ENCODE data around the gene ASB7.
"Not testable (repeated sequence)": the region's sequence is repeated elsewhere in the genome, so short reads cannot be mapped to it uniquely, and the experiment has no call there.

ASB7 gene

DNA sequence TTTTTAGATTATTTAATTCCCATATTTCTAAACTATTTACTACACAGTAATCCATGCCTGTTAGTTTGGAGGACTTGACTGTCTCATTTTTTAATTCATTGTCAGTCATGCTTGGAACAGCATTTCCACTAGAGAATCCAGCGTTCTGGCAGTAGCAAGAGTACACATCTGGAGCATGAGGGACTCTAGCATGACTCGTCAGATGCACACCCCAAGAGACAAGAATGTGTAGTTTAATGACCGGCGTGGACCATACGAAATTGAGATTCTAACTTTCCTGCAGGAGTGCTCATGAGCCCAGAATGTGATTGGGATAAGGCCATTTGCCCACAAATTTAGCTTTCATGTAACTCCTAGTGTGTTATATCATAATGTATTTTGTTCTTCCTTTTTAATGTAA is 48.9 kb downstream of the ASB7 start:
- DNase-seq (ENCODE audit: low spot score): peak; percentile 64

- DNase-seq (ENCODE audit: low spot score): no peak
Observed at GRCh38 chr15:100652116-100652515, 49.7 kb downstream of the ASB7 start.

DNA sequence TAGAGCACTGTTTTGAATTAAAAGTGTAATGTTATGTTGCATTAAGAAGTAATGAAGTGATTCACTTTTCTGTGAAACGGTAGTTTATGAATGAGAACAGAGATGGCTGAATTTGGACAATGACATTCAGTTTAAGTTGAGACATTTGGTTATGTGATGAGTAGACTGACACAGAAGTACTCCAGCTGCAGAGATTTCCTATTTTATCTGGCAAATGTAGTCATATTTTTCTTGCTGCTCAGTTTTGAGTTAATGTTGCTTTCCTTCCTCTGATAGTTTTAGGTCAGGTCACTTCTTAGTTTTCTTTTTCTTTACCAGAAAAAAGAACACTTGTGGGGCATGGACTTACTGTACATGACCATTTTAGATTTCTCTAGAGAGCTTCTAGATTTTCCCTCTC is 51.2 kb downstream of the ASB7 start:
- DNase-seq (ENCODE audit: low spot score): no peak

DNA sequence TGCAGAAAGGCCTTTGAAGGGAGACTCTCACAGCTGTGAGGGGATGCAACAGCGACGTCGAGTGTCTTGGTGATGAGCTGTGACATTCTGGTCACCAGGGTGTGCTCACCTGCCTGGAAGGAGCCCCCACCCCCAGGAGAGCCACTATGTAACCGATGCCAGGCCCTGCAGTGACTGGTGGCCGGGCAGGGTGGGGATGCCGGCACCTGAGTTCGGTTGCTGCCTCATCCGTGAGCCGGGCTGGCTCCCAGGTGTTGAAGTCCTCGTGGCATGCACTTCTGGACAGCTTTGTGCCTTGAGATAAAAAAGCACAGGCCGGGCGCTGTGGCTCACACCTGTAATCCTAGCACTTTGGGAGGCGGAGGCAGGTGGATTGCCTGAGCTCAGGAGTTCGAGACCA is 56.5 kb downstream of the ASB7 start:
- DNase-seq (ENCODE audit: low spot score): no peak

DNA sequence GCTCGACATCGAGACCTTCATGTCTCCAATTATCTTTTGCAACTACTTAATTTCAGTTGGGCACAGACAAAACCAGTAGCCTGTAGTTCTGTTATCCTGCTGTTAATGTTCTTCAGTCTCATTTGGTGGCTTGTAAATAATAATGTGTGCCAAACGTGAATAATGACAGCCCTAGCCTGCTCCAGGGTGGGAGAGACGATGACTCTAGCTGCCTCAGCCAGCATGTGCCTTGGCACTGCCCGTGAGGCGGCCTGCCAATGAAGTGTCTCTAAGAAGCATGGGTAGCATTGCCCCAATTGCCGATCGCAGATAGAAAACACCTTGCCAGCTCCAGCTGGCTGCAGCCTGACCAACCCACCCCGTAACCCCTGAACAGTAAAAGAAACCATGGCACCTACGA is 58.8 kb downstream of the ASB7 start:
- no peak for DNase-seq (ENCODE audit: low spot score)

GRCh38 chr15:100663086-100663914 is 60.9 kb downstream of the ASB7 start:
- DNase-seq (ENCODE audit: low spot score): peak; percentile 37

- DNase-seq (ENCODE audit: low spot score): no peak
Observed at GRCh38 chr15:100663915-100664281, 61.5 kb downstream of the ASB7 start.

DNA sequence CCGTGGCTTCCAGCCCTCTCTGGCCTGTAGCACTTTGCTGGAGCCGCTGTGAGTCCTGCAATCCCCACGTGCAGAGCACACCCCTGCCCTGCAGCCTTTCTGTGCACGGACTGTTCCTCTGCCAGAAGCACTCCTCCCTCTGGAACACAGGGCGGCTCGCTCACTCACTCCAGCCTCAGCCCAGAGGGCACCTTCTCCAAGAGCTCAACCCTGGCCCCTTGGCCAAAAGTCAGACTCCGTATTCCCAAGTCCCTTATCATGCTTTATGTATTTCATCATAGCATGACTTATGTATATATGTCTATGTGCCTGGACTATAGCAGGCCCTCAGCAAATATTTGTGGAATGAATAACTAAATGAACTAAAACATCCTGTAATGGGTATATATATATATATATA is 63.2 kb downstream of the ASB7 start:
- no peak for DNase-seq (ENCODE audit: low spot score)

- peak; percentile 60 for DNase-seq (ENCODE audit: low spot score)
Observed at GRCh38 chr15:100667405-100668347, 65.3 kb downstream of the ASB7 start.

- no peak for DNase-seq (ENCODE audit: low spot score)
Observed at GRCh38 chr15:100668348-100668745, 66.0 kb downstream of the ASB7 start.

DNA sequence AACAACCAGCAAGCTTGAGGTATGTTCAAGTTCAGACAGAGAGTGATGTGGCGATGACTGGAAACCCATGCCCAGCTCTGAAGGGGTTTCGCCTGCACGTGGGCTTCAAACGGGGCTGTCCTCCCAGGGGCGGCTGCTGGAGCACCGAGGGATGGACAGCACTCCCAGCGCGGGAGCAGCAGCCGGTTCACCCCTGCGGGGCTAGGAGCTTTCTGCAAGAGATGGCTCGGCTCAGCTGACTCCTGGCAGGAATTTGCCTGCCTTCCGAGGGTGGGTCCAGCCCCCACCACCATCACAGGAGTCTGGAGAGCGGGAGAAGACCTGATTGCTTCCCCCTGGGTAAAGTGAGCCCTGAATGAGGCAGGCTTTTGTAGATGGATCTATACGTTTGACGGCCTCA is 66.9 kb downstream of the ASB7 start:
- DNase-seq (ENCODE audit: low spot score): no peak

DNA sequence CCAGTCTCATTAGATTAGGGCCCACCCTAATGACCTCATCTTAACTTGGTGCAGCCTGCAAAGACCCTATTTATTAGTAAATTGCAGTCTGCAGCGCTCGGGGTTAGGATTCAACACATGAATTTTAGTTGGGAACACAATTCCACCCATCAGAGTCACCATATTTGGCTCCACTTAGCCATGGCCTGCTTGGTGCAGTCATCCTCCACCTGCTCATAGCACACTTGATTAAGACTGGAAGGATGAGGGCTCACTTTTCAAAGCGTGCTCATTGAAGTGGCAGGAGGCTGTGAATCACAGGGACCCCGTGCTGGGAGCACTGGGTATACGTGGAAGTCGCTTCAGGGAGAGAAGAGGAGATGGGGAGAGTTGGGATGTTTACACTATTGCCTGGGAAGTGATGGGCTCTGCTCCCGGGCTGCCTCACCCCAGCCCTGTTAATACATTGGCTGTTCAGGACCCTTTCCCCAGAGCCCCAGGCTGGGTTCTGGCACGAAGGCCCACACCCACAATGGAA is 68.2 kb downstream of the ASB7 start:
- no peak for DNase-seq (ENCODE audit: low spot score)

- no peak for DNase-seq (ENCODE audit: low spot score)
Observed at GRCh38 chr15:100671124-100671680, 68.8 kb downstream of the ASB7 start.

DNA sequence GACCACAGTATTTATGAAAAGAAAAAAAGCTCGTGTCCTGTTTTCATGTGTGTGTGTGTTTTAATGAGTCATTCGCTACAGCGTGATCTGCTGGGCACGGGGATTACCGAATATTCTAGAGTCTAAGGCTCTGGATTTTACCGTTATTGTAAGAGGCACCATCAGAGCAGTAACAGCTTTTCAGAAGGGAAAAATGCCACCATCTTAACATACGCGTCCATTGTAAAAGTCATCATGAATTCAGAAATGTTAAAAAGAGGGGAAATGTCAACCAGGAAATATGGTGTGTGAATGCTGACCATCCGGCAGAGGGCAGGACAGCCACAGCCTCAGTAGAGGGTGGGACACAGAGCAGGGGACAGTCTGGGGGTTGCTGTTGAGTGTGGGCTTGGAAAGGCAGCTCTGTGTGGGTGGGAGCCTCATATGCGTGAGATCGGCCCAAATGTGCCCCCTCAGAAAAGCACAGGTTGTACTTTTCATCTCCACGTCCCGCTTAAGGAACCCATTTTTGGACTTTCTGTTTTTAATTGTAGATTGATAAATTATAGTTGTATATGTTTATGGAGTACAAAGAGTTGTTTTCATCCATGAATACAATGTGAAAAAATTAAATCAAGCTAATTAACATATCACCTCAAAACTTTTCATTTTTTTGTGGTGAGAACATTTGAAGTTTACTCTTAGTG is 69.6 kb downstream of the ASB7 start:
- no peak for DNase-seq (ENCODE audit: low spot score)

DNA sequence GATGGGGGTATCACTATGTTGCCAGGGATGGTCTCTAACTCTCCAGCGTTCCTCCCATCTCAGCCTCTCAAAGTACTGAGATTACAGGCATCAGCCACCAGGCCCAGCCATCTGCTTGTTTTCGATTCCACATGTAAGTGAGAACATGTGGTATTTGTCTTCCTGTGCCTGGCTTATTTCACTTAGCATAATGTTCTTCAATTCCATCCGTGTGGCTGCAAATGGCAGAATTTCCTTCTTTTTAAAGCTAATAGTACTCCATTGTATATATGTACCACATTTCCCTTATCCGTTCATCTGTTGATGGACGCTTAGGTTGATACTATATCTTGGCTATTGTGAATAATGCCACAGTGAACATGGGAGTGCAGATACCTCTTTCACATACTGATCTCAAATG is 70.6 kb downstream of the ASB7 start:
- DNase-seq (ENCODE audit: low spot score): no peak

GRCh38 chr15:100679151-100679550 is 76.8 kb downstream of the ASB7 start:
- DNase-seq (ENCODE audit: low spot score): not testable (repeated sequence)

GRCh38 chr15:100680726-100681125 is 78.3 kb downstream of the ASB7 start:
- DNase-seq (ENCODE audit: low spot score): no peak

DNA sequence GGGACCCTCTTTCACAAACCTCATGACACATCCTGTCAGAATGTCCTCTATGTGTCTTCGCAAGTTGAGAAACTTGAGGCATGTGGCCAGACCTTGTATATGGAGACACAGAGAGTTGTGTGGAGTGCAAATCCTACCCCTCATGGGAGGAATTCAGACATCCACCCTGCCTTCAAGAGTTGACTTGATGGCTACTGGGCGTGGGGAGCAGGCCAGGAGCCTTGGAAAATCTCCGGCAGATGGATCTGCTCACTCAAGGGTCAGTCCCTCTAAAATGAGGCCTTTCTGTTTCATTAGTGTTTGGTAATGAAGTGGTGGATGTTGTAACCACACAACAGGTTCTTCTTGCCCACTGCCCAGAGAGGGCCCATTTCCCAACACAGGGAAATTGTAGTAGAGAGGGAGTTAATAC is 79.0 kb downstream of the ASB7 start:
- DNase-seq (ENCODE audit: low spot score): no peak

- no peak for DNase-seq (ENCODE audit: low spot score)
Observed at GRCh38 chr15:100682468-100682867, 80.1 kb downstream of the ASB7 start.

DNA sequence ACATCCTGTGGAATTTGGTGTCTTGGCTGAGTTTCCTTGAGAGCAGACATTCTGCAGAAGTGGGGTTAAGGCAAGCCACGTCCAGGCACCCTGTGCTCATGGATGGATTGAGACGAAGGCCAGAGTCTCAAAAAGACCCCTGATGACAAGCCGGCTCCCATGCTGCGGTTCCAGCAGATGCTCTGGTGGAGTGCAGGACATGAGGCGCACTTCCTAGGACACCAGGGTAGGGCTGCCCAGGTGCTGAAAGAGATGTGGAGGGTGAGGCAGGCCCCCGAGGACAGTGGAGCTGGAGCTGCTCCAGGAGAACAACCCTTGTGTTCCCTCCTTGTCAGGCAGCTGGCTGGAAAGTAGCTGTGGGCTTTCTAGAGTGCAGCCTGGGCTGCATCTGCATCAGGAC is 81.0 kb downstream of the ASB7 start:
- no peak for DNase-seq (ENCODE audit: low spot score)

GRCh38 chr15:100684591-100684990 is 82.2 kb downstream of the ASB7 start:
- DNase-seq (ENCODE audit: low spot score): no peak

Measured in GM03348 (cell line).